Aorta (tissue), 5 donors: Measurements from ENCODE around the gene SLC22A23. TPM values are rescaled to one million over a fixed set of nuclear protein-coding genes. Genes with fewer than 3 reads are reported as not detected.
A peak's percentile ranks its signal among the peaks of the same experiment; 100 is the strongest.

Experiments used
- ATAC-seq: fragments of 200-7000 bp; cut with Tn5 transposase; one replicate; pipeline ENCODE4 v1.9.1; 2022; ENCODE audit warnings: moderate library complexity; ENCODE audit not compliant: low FRiP score
- DNase-seq, 2 donors: peaks; one replicate each; pipeline ENCODE4 v3.0.0-alpha.2; 2020
- H3K27ac ChIP-seq, 2 donors: one replicate each; pipeline ENCODE4 v1.5.1; 2013; ENCODE audit warnings: low read length in 2 of 2, mild to moderate bottlenecking in 2 of 2, moderate library complexity in 2 of 2, control low read depth in 1 of 2, inconsistent platforms in 1 of 2, low read depth in 1 of 2
- H3K27me3 ChIP-seq, 2 donors: one replicate each; pipeline ENCODE4 v1.6.1; 2013; ENCODE audit warnings: control low read depth in 1 of 2, low read length in 1 of 2, mild to moderate bottlenecking in 1 of 2, moderate library complexity in 1 of 2; ENCODE audit not compliant: insufficient read depth in 2 of 2, control insufficient read depth in 1 of 2
- H3K36me3 ChIP-seq, 2 donors: one replicate each; pipeline ENCODE4 v1.6.1; 2013; ENCODE audit warnings: control low read depth in 1 of 2, low read length in 1 of 2, mild to moderate bottlenecking in 1 of 2; ENCODE audit not compliant: insufficient read depth in 2 of 2, control insufficient read depth in 1 of 2
- H3K4me1 ChIP-seq, 2 donors: one replicate each; pipeline ENCODE4 v1.6.1; 2013; ENCODE audit warnings: low read length in 2 of 2, control low read depth in 1 of 2, mild to moderate bottlenecking in 1 of 2, moderate library complexity in 1 of 2; ENCODE audit not compliant: insufficient read depth in 2 of 2, control insufficient read depth in 1 of 2
- H3K4me3 ChIP-seq, 2 donors: one replicate each; pipeline ENCODE4 v1.5.1; 2013; ENCODE audit warnings: low read length in 2 of 2, control low read depth in 1 of 2, mild to moderate bottlenecking in 1 of 2
- H3K9me3 ChIP-seq: one replicate; pipeline ENCODE4 v1.6.1; 2013; ENCODE audit warnings: mild to moderate bottlenecking, low read length; ENCODE audit not compliant: control insufficient read depth
- WGBS, 2 donors: extraction: QIAGEN DNeasy Blood & Tissue Kit; methylation state at CpG; one replicate each; pipeline ENCODE4 v1.1.7; 2013; 5-methylcytosine and 5-hydroxymethylcytosine counted together
- intact Hi-C, 2 donors: fragments of 100-400 bp; cut with DNase I; formaldehyde crosslinking; loops; one replicate each; pipeline versions ENCODE4 v1.14.2 to v1.15.0; 2022
- polyA plus RNA-seq, 2 donors: library from polyadenylated mRNA; stranded (reverse); fragments of 200-250 nt; gene quantifications; one replicate each; pipeline ENCODE4 v1.2.3, GENCODE V29; 2013
- total RNA-seq, 2 donors: library from RNA; stranded (reverse); fragmentation: NEBNext Ultra II Directional; extraction: Animal tissue kit (Norgen Biotek cat#: 25700); gene quantifications; one replicate each; pipeline ENCODE4 v1.2.1, GENCODE V29; 2021
- donor health status: healthy with polysubstance abuse.
- donor health status: Bipolar disorder and iron deficiency.
- donor health status: DM: no; HTN: no; CAD: no.
- donor health status: DM: no; HTN: no; CAD: no.
- donor health status: DM: yes; HTN: yes; CAD: no.

SLC22A23 gene
- total and polyA plus RNA-seq, 4 donors, result 1.5 to 9.4 (median 4.3) TPM

GRCh38 chr6:3307436-3307835 lies 149.4 kb downstream of the SLC22A23 start:
- no peaks in the 10 kb centered on the region for H3K4me1 ChIP-seq
- no peaks in the 10 kb centered on the region for H3K36me3 ChIP-seq
- no peaks in the 10 kb centered on the region for H3K27me3 ChIP-seq
- H3K4me3 ChIP-seq, result no peak overlapping the region
- DNase-seq (peak in 1 of 2 donors; percentile 41), ATAC-seq (no peak)
- WGBS, 2 donors, result 91 to 96% methylated on average over 12 of the region's 12 CpGs
- intact Hi-C loops, result no loop called here
- H3K9me3 ChIP-seq, result no peaks in the 10 kb centered on the region
- no peak overlapping the region for H3K27ac ChIP-seq

GRCh38 chr6:3306848-3307247 lies 150.0 kb downstream of the SLC22A23 start:
- Histone ChIP-seq H3K4me3 (no peak overlapping the region), H3K27ac (no peak overlapping the region), H3K4me1 (no peaks in the 10 kb centered on the region), H3K36me3 (no peaks in the 10 kb centered on the region), H3K27me3 (no peaks in the 10 kb centered on the region), H3K9me3 (no peaks in the 10 kb centered on the region)
- peak in 1 of 2 donors; percentile 40 for DNase-seq
- intact Hi-C loops, result no loop called here
- ATAC-seq, result no peak
- 94 to 96% methylated on average over 10 of the region's 10 CpGs for WGBS, 2 donors

GRCh38 chr6:3305831-3306230 lies 151.0 kb downstream of the SLC22A23 start:
- no peak for ATAC-seq
- DNase-seq, result peak in 1 of 2 donors; percentile 13
- WGBS, 2 donors, result 94% methylated on average over 3 of the region's 3 CpGs
- Histone ChIP-seq H3K27ac (no peak overlapping the region), H3K4me1 (no peaks in the 10 kb centered on the region), H3K4me3 (no peak overlapping the region), H3K9me3 (peaks cover 1% of the 10 kb centered on the region), H3K27me3 (no peaks in the 10 kb centered on the region), H3K36me3 (no peaks in the 10 kb centered on the region)
- intact Hi-C loops, result no loop called here

GRCh38 chr6:3305216-3305565 lies 151.7 kb downstream of the SLC22A23 start:
- Histone ChIP-seq H3K27me3 (no peaks in the 10 kb centered on the region), H3K4me3 (no peak overlapping the region), H3K36me3 (no peaks in the 10 kb centered on the region), H3K4me1 (no peaks in the 10 kb centered on the region), H3K9me3 (peaks cover 1% of the 10 kb centered on the region), H3K27ac (no peak overlapping the region)
- no peak for ATAC-seq
- 88 to 93% methylated on average over 8 of the region's 8 CpGs for WGBS, 2 donors
- intact Hi-C loops, result no loop called here
- DNase-seq, result peak in 1 of 2 donors; percentile 66

GRCh38 chr6:3304500-3305215 lies 152.2 kb downstream of the SLC22A23 start:
- 89 to 92% methylated on average over 16 of the region's 16 CpGs for WGBS, 2 donors
- intact Hi-C loops, result no loop called here
- Histone ChIP-seq H3K9me3 (peaks cover 1% of the 10 kb centered on the region), H3K4me1 (no peaks in the 10 kb centered on the region), H3K27me3 (no peaks in the 10 kb centered on the region), H3K4me3 (no peak overlapping the region), H3K27ac (no peak overlapping the region), H3K36me3 (no peaks in the 10 kb centered on the region)
- peak in 1 of 2 donors; percentile 41 for DNase-seq
- no peak for ATAC-seq

- H3K4me3 ChIP-seq, result no peak overlapping the region
- H3K9me3 ChIP-seq, result peaks cover 1% of the 10 kb centered on the region
- H3K27ac ChIP-seq, result no peak overlapping the region
- intact Hi-C loops, result no loop called here
- WGBS, 2 donors, result 88% methylated on average over 3 of the region's 3 CpGs
- H3K27me3 ChIP-seq, result no peaks in the 10 kb centered on the region
- H3K4me1 ChIP-seq, result no peaks in the 10 kb centered on the region
- no peaks in the 10 kb centered on the region for H3K36me3 ChIP-seq
- ATAC-seq (no peak), DNase-seq (peak in 1 of 2 donors; percentile 22)
These were observed 152.9 kb downstream of the SLC22A23 start for GRCh38 chr6:3303795-3304411.

- DNase-seq (peak in 1 of 2 donors; percentile 62), ATAC-seq (no peak)
- no peaks in the 10 kb centered on the region for H3K4me1 ChIP-seq
- WGBS, 2 donors, result 95 to 96% methylated on average over 8 of the region's 8 CpGs
- no peaks in the 10 kb centered on the region for H3K27me3 ChIP-seq
- no peaks in the 10 kb centered on the region for H3K36me3 ChIP-seq
- H3K27ac ChIP-seq, result no peak overlapping the region
- no peak overlapping the region for H3K4me3 ChIP-seq
- H3K9me3 ChIP-seq, result peaks cover 1% of the 10 kb centered on the region
- intact Hi-C loops, result no loop called here
These were observed 155.3 kb downstream of the SLC22A23 start for GRCh38 chr6:3301506-3301905.

GRCh38 chr6:3299221-3299620 lies 157.6 kb downstream of the SLC22A23 start:
- DNase-seq (no peak), ATAC-seq (no peak)
- WGBS, 2 donors, result 93% methylated on average over 10 of the region's 10 CpGs

GRCh38 chr6:3297909-3298308 lies 158.9 kb downstream of the SLC22A23 start:
- DNase-seq, result peak in 1 of 2 donors; percentile 62

More at GRCh38 chr6:3299221-3299620, 157.6 kb downstream of the SLC22A23 start:
- no peaks in the 10 kb centered on the region for H3K36me3 ChIP-seq
- H3K27me3 ChIP-seq, result no peaks in the 10 kb centered on the region
- no peak overlapping the region for H3K27ac ChIP-seq
- peaks cover 1% of the 10 kb centered on the region for H3K9me3 ChIP-seq
- no peaks in the 10 kb centered on the region for H3K4me1 ChIP-seq
- H3K4me3 ChIP-seq, result no peak overlapping the region
- intact Hi-C loops, result no loop called here

More at GRCh38 chr6:3297909-3298308, 158.9 kb downstream of the SLC22A23 start:
- no peak overlapping the region for H3K4me3 ChIP-seq
- H3K27me3 ChIP-seq, result no peaks in the 10 kb centered on the region
- H3K9me3 ChIP-seq, result peaks cover 1% of the 10 kb centered on the region
- WGBS, 2 donors, result 89% methylated on average over 11 of the region's 11 CpGs
- H3K4me1 ChIP-seq, result no peaks in the 10 kb centered on the region
- H3K27ac ChIP-seq, result no peak overlapping the region
- ATAC-seq, result no peak
- no peaks in the 10 kb centered on the region for H3K36me3 ChIP-seq
- intact Hi-C loops, result no loop called here
